Measurements from ENCODE around the gene PRPF6. TPM values are rescaled to one million over a fixed set of nuclear protein-coding genes. Genes with fewer than 3 reads are reported as not detected.

PRPF6 gene
- total RNA-seq, 1 donor from 2014 or later: 48.4 TPM

DNA sequence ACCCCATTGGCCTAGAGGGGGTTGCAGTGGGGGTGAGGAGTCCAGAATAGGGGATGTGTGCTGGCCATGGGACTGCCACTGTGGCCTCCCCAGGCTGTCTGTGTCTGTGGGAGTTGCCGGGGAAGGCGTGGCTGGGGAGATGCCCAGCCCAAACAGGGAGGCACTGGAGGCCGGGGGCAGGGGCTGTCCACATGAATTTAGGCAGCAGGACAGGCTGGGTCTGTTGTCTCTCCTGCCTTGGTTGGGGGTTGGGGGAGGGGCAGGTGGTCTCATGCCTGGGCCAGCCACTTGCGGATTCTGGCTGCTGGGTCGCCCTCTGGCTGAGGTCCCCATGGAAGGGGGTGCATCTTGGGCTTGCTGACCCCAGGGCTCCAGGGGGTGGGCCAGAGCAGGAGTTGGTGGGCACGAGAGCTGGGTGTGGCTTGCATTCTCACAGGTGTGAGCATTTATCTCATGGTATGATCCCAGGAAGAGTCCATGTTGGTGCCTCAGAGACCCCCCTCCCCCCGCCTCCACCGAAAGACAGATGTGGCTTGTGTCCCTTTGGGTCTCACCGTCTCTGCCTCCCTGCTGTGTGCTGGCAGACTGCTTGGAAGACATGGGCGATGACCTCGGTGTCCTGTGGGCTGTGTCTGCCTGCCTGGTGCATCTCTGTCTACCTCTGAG, 64.5 kb downstream of the PRPF6 start:
- Histone ChIP-seq H3K27me3 (ENCODE audit: control insufficient read depth, insufficient read depth, low read length) (peaks cover 16% of the 10 kb centered on the region), H3K36me3 (ENCODE audit: control insufficient read depth, insufficient read depth, low read length) (no peaks in the 10 kb centered on the region), H3K4me3 (ENCODE audit: low read depth, low read length) (no peak overlapping the region)
- FAIRE-seq (no peak), DNase-seq (ENCODE audit: low read depth) (no peak)
- TF ChIP-seq, protein P1, sequence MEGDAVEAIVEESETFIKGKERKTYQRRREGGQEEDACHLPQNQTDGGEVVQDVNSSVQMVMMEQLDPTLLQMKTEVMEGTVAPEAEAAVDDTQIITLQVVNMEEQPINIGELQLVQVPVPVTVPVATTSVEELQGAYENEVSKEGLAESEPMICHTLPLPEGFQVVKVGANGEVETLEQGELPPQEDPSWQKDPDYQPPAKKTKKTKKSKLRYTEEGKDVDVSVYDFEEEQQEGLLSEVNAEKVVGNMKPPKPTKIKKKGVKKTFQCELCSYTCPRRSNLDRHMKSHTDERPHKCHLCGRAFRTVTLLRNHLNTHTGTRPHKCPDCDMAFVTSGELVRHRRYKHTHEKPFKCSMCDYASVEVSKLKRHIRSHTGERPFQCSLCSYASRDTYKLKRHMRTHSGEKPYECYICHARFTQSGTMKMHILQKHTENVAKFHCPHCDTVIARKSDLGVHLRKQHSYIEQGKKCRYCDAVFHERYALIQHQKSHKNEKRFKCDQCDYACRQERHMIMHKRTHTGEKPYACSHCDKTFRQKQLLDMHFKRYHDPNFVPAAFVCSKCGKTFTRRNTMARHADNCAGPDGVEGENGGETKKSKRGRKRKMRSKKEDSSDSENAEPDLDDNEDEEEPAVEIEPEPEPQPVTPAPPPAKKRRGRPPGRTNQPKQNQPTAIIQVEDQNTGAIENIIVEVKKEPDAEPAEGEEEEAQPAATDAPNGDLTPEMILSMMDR (IDR thresholded peaks at IDR 0.05; ENCODE audit: insufficient read depth, low read length, severe bottlenecking): no peak

DNA sequence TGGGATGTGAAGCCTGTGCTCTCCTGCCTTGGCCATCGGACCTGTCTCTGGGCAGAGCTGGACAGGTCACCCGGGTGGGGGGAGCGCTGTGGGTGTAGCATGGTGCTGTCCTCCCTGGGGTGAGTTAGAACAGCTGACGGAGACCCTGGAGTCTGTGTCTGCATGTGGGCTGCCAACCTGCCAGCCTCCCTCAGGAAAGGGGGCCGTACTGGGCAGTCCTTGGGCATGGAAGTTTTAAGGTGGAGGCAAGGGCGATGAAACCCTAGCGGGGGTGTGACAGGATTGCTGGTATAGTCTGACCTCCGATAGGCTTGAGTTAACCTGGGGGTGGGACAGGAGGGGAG, 66.1 kb downstream of the PRPF6 start:
- no peak for DNase-seq (ENCODE audit: low read depth)
- Histone ChIP-seq H3K4me3 (ENCODE audit: low read depth, low read length) (no peak overlapping the region), H3K27me3 (ENCODE audit: control insufficient read depth, insufficient read depth, low read length) (peaks cover 19% of the 10 kb centered on the region), H3K36me3 (ENCODE audit: control insufficient read depth, insufficient read depth, low read length) (no peaks in the 10 kb centered on the region)
- TF ChIP-seq, protein P1 (IDR thresholded peaks at IDR 0.05; ENCODE audit: insufficient read depth, low read length, severe bottlenecking): no peak
- FAIRE-seq: no peak

DNA sequence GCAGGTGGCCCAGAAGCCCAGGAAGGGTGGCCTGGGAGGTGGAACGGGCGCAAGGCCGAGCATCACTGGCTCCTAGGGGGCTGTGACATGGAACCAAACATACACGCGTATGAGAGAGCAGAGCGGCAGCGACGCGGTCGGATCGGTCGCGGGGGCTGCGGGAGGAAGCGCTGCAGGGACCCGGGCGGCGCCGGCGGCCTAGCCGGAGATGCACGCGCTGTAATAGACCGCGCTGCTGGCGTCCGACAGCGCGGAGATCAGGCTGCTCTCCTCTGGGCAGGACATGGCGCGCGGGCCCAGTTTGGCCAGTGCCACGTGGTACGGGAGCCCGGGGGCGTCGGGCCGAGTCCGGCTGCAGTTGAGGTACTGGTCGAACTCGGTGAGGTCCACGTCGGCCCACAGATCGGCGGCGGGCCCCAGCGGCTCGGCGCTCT, 67.1 kb downstream of the PRPF6 start:
- no peak overlapping the region for H3K4me3 ChIP-seq (ENCODE audit: low read depth, low read length)
- no peaks in the 10 kb centered on the region for H3K36me3 ChIP-seq (ENCODE audit: control insufficient read depth, insufficient read depth, low read length)
- DNase-seq (ENCODE audit: low read depth) (no peak), FAIRE-seq (no peak)
- H3K27me3 ChIP-seq (ENCODE audit: control insufficient read depth, insufficient read depth, low read length): peaks cover 19% of the 10 kb centered on the region
- TF ChIP-seq, protein P1 (IDR thresholded peaks at IDR 0.05; ENCODE audit: insufficient read depth, low read length, severe bottlenecking): no peak

DNA sequence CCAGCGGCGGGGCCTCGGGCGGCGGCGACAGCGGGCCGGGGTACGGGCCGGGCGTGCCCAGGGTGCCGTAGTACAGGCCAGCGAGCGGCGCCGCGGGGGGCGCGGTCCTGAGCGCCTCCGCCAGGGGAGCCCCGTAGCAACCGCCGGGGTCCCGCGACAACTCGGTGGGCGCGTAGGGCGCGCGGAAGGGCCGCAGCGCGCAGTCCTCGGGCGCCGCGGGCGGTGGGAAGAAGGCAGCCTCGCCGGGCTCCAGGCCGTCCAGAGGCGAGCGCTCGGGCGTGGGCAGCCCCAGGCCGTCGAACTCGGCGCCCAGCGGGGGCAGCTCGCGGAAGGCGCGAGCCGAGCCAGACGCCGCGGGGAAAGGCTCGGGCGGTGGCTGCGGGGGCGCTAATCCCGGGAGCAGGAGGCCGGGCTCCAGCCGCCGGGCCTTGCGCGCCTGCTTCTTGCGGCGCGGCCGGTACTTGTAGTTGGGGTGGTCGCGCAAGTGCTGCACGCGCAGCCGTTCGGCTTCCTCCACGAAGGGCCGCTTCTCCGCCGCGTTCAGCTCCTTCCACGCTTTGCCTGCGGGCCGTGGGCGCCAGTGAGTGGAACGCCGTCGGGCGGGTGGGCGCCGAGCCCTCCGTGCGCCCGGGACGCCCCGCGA, 67.6 kb downstream of the PRPF6 start:
- Histone ChIP-seq H3K4me3 (ENCODE audit: low read depth, low read length) (no peak overlapping the region), H3K36me3 (ENCODE audit: control insufficient read depth, insufficient read depth, low read length) (no peaks in the 10 kb centered on the region), H3K27me3 (ENCODE audit: control insufficient read depth, insufficient read depth, low read length) (peaks cover 19% of the 10 kb centered on the region)
- DNase-seq (ENCODE audit: low read depth): no peak
- TF ChIP-seq, protein P1 (IDR thresholded peaks at IDR 0.05; ENCODE audit: insufficient read depth, low read length, severe bottlenecking): no peak
- no peak for FAIRE-seq

DNA sequence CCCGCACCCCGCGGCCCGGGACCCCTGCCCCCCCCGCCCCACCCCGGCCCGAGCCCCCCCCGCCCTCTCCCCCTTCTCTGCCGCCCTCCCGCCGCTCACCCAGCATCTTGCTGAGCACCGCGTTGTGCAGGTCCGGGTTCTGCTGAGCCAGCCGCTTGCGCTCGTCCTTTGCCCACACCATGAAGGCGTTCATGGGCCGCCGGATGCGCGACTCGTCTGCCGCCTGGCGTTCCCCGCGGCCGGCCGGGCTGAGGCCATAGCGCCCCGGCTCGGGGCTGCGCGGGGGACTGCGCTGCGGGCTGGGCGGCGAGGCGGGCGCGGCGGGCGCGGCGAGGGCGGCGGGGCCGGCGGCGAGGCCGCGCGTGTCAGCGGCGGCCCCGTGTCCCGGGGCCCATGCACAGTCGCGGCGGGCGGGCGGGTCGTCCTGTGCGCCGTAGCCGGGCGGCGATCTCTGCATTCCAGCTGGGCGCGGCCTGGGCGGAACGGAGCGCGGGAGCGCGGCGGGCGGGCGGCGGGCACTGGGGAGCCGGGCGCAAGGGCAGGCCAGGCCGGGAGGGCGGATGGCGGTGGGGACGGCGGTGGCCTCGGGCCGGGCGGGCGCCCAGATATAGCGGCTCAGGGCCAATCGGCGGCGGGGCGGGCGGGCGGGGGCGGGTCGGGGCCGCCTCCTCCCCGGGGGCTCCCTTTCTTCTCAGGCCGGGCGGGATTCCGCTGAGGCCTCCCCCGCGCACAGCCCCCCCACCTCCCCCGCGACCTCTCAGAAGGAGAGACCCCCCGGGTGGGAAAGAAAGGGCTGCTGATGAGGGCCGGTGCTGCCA, 68.3 kb downstream of the PRPF6 start, which contains the start of gene SOX18:
Gene SOX18, minus strand, starts transcription at position 580 of the 818 bp plus-strand sequence. Its CDS starts 123 bp downstream, at position 457.
- FAIRE-seq: no peak
- H3K36me3 ChIP-seq (ENCODE audit: control insufficient read depth, insufficient read depth, low read length): no peaks in the 10 kb centered on the region
- H3K27me3 ChIP-seq (ENCODE audit: control insufficient read depth, insufficient read depth, low read length): peaks cover 19% of the 10 kb centered on the region
- TF ChIP-seq, protein P1 (IDR thresholded peaks at IDR 0.05; ENCODE audit: insufficient read depth, low read length, severe bottlenecking): no peak
- no peak within 1 kb of the TSS for H3K4me3 ChIP-seq (ENCODE audit: low read depth, low read length)
- no peak for DNase-seq (ENCODE audit: low read depth)
